GM21529 (cell line): ENCODE data around the gene RECQL.
A peak's percentile ranks its signal among the peaks of the same experiment; 100 is the strongest.

Experiments
- ATAC-seq: cut with Tn5 transposase; IDR thresholded peaks from one replicate; pipeline ENCODE4 v1.9.1; 2021; ENCODE audit not compliant: unreplicated experiment

Gene RECQL

GRCh38 chr12:21501258-21502163 lies at the start of gene RECQL, which contains the start of gene GOLT1B:
RECQL (minus strand) TSS chr12:21501635; CDS start chr12:21499570, 2,065 bp downstream.
GOLT1B (plus strand) TSS chr12:21501789; CDS start chr12:21501924, 135 bp downstream.
- peak; percentile 98 for ATAC-seq

GRCh38 chr12:21547437-21547836 lies 46.0 kb upstream of the RECQL start:
- ATAC-seq = no peak

- ATAC-seq = no peak
Observed at GRCh38 chr12:21546716-21547115, 45.3 kb upstream of the RECQL start.

- no peak for ATAC-seq
Observed at GRCh38 chr12:21545557-21545956, 44.1 kb upstream of the RECQL start.

GRCh38 chr12:21543151-21543550 lies 41.7 kb upstream of the RECQL start:
- ATAC-seq = no peak

GRCh38 chr12:21542403-21542802 lies 41.0 kb upstream of the RECQL start:
- no peak for ATAC-seq

GRCh38 chr12:21541773-21542172 lies 40.3 kb upstream of the RECQL start:
- ATAC-seq = no peak

GRCh38 chr12:21539797-21540196 lies 38.4 kb upstream of the RECQL start:
- no peak for ATAC-seq

GRCh38 chr12:21538061-21538653 lies 36.7 kb upstream of the RECQL start:
- ATAC-seq = no peak

GRCh38 chr12:21529456-21529855 lies 28.0 kb upstream of the RECQL start:
- ATAC-seq = no peak

- ATAC-seq = no peak
Observed at GRCh38 chr12:21528953-21529352, 27.5 kb upstream of the RECQL start.

- ATAC-seq = peak; percentile 96
Observed at GRCh38 chr12:21527451-21528180, 26.2 kb upstream of the RECQL start.

- ATAC-seq = no peak
Observed at GRCh38 chr12:21526721-21527345, 25.4 kb upstream of the RECQL start.

GRCh38 chr12:21526053-21526452 lies 24.6 kb upstream of the RECQL start, which contains the start of gene SPX:
SPX (plus strand) TSS chr12:21526296; CDS start chr12:21526473, 177 bp downstream.
- ATAC-seq = no peak

- no peak for ATAC-seq
Observed at GRCh38 chr12:21523148-21523547, 21.7 kb upstream of the RECQL start.

GRCh38 chr12:21521541-21521940 lies 20.1 kb upstream of the RECQL start:
- ATAC-seq = no peak

GRCh38 chr12:21518451-21518850 lies 17.0 kb upstream of the RECQL start:
- ATAC-seq = no peak

- ATAC-seq = no peak
Observed at GRCh38 chr12:21516281-21516680, 14.8 kb upstream of the RECQL start.

- ATAC-seq = peak; percentile 95
Observed at GRCh38 chr12:21509768-21510167, 8.3 kb upstream of the RECQL start.

- no peak for ATAC-seq
Observed at GRCh38 chr12:21507849-21508248, 6.4 kb upstream of the RECQL start.

- no peak for ATAC-seq
Observed at GRCh38 chr12:21505888-21506287, 4.5 kb upstream of the RECQL start.
